ENCODE data around the gene GLI3.

Gene GLI3

DNA sequence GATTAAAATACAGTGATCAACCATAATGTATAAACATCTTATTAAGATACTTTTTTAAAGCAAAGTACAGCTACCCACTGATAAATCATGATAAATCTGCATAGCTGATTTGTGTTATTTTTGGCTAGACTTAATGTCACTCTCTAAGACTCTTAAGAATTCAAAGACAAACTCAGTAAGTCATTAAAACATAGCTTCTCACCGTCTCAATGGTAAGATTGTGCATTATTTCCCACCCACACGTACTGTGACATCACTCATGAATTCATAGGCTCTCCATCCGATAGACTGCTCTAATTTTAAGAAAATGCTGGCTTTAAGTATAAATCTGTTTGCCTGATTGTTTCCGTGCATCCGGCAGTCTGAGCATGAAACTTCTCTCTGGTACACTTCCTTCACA lies 266.1 kb downstream of the GLI3 start:
- no peak for DNase-seq (ENCODE audit: low read depth)

- DNase-seq (ENCODE audit: low read depth), result no peak
Observed at GRCh38 chr7:41969561-41970105, 267.4 kb downstream of the GLI3 start.

GRCh38 chr7:41967156-41967555 lies 269.9 kb downstream of the GLI3 start:
- DNase-seq (ENCODE audit: low read depth), result no peak

DNA sequence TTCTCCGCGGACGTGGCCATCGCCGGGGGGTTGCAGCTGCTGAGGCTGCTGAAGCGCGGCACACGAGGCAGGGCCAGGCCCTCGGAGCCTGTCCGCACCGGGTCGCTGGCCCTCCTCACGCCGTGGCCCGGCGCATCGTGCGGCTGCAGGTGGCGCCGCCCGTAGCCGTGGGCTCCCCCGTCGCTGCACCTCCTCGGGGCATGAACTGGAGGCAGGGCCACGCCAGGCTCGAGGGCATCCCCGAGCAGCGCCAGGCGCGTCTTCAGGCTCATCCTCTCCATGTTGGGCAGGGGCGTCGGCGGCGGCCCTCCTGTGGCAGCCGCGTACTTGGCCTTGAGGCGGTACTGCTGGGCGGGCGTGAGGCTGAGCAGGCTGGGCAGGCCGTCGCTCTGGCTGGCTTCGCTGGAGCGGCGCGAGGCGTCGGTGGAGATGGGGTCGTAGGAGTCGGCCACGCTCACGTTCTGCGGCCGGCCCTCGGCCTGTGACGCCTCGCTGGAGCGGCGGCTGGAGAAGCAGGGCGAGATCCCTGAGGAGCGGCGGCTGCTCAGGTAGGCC lies 271.0 kb downstream of the GLI3 start:
- DNase-seq (ENCODE audit: low read depth), result no peak

- no peak for DNase-seq (ENCODE audit: low read depth)
Observed at GRCh38 chr7:41964849-41965745, 271.9 kb downstream of the GLI3 start.

DNA sequence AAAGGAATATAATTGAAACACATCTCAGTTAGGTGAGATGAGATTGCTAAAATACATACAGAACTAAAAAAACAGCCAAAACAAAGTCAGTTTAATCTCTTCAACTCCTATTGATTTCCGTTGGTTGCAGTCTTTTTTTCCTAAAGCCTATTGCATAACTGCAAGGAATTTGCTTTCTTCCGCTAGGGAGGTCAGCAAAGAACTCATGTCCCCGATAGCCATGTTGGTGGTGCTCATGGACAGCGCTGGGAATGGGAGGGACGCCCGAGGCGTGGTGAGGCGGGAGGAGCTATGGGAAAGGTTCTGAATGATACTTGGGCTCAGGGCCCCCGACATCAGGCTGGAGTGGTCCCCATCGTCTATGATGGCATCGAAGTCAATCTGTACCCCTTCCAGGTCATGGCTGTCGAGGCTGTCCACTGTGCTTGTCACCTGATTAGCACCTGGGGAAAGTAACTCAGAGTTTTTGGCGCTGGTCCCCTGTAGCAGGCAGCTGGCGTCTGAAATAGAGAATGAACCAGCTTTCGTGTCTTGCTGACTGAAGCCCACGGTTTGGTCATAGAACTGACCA lies 272.7 kb downstream of the GLI3 start:
- no peak for DNase-seq (ENCODE audit: low read depth)

GRCh38 chr7:41956705-41957104 lies 280.3 kb downstream of the GLI3 start:
- DNase-seq (ENCODE audit: low read depth), result no peak

GRCh38 chr7:41955893-41956675 lies 280.9 kb downstream of the GLI3 start:
- DNase-seq (ENCODE audit: low read depth), result no peak

GRCh38 chr7:41955451-41955850 lies 281.6 kb downstream of the GLI3 start:
- DNase-seq (ENCODE audit: low read depth), result no peak

- no peak for DNase-seq (ENCODE audit: low read depth)
Observed at GRCh38 chr7:41954976-41955375, 282.0 kb downstream of the GLI3 start.

DNA sequence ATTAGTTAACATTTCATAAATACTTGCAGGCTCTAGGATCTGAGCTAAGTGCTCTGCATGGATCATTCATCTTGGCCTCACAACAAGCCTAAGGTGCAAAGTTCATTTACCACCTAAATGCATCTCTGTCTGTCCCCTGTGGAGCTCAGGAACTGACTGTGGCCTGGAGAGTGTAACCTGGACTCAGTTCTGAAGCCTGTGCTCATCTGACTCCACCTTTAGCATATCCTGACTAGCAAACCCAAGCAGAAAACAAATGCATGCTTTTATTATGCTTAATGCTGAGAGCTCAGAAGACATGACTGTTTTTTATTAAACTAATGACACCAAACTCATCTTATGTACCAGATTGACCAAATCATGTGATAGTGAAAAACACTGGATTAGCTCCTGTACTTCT lies 288.5 kb downstream of the GLI3 start:
- DNase-seq (ENCODE audit: low read depth), result no peak

- peak; percentile 32 for DNase-seq (ENCODE audit: low read depth)
Observed at GRCh38 chr7:41943094-41943577, 293.9 kb downstream of the GLI3 start.

DNA sequence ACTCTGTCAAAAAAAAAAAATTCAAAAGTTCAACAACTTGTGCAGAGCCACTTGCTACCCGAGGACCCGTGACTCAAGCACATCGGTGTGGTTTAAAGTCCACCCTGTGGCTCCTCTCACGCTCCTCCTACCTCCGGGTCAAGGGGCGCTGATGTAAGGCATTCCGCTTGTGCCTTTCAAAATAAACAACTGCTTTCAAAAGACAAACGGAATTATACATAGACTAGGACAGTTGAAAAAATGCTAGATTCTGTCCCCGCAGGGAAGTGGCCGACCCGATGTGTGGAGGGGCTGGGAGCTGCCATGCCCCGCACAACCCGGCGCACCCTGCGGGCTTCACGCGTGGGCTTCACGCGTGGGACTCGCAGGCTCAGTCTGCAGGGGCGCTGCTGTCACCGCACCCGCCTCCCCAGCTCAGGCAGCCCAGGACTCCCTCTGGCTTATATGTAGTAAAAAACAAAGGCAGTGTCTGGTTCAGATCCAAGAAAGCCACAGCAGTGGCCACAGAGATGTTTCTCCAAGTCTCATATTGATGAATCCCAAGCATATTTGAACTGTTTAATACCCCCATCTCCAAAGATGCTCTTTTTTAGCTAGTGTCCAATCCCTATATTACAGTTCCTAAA lies 294.4 kb downstream of the GLI3 start:
- no peak for DNase-seq (ENCODE audit: low read depth)

GRCh38 chr7:41940760-41941343 lies 296.2 kb downstream of the GLI3 start:
- DNase-seq (ENCODE audit: low read depth), result peak; percentile 9

GRCh38 chr7:41938371-41938770 lies 298.6 kb downstream of the GLI3 start:
- no peak for DNase-seq (ENCODE audit: low read depth)

DNA sequence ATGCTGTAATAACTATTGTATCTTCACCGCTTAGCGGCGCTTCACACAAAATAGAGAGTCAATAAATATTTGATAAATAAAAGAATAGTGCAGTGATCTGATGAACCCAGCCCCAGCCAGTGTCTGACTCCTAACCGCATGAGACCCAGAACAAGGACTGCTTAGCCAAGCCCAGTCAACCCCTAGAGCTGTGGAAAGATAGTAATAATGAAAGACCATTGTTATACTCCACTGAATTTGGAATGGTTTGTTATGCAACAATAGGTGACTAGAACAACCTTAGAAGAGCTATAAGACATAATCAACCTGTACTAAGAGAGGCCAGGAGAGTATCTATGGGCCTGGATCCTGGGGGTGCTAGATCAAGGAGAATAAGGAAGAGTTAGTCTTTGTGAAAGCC lies 303.6 kb downstream of the GLI3 start:
- no peak for DNase-seq (ENCODE audit: low read depth)

- no peak for DNase-seq (ENCODE audit: low read depth)
Observed at GRCh38 chr7:41931263-41931646, 305.8 kb downstream of the GLI3 start.

- no peak for DNase-seq (ENCODE audit: low read depth)
Observed at GRCh38 chr7:41930538-41931262, 306.3 kb downstream of the GLI3 start.

DNA sequence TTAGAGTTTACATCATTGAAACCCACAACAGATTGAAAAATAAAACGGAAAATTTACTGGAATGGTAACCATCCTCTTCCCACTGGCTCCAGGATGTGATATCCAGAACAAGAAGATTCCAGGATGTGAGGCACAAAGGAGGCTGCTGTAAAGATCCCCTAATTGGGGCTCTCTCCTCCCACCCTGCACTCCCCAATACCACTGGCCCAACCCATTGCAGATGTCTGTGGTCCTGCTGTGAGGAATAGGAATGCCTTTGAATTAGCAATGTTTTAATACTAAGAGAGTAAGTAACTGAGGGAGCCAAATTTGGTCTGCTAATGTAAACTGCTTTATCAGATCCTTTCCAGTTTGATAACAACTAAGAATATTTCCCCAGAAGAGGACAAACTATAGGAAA lies 308.2 kb downstream of the GLI3 start:
- DNase-seq (ENCODE audit: low read depth), result no peak

DNA sequence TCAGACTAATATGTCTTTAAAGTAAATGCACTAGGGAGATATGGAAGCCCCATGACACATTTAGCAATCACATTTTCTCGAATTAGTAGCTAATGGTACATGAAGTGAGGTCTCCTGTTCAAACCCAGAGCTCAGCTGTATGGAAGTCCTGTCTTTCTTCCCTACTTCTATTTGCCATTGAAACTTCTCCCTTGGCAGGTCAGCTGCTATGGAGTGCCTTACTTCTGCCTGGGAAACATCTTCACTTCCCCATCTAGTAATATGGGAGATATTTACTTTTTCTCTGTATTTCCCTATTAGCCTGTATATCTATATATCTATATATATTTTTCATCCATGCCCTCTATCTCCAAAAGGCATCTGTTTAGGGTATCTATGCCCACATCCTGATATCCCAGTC lies 308.8 kb downstream of the GLI3 start:
- DNase-seq (ENCODE audit: low read depth), result no peak

DNA sequence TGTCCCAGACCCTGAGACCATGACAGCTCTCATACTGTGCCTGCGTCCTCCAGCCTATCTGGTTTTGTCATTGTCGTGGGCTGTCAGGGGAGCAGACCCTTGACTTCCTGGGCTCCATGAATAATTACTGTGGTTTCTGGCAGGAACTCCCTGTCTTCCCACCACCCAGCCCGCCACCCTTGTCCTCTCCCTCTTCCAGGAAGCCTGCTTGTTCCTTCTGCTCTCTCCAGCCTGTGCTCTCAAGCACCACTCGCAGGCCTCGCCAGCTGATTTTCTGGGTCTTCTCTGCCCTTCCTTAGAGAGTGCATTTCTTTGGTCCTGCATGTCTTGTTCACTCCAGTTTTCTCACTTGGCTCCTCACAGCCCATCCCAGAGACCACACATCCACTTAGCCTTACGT lies 309.6 kb downstream of the GLI3 start:
- no peak for DNase-seq (ENCODE audit: low read depth)
